HG02884 (cell line): ENCODE measurements around the gene BATF.

ENCODE experiments used
- ATAC-seq: cut with Tn5 transposase; IDR thresholded peaks from one replicate; pipeline ENCODE4 v1.9.1; 2021; ENCODE audit warnings: mild to moderate bottlenecking, moderate library complexity; ENCODE audit not compliant: unreplicated experiment

BATF gene

DNA sequence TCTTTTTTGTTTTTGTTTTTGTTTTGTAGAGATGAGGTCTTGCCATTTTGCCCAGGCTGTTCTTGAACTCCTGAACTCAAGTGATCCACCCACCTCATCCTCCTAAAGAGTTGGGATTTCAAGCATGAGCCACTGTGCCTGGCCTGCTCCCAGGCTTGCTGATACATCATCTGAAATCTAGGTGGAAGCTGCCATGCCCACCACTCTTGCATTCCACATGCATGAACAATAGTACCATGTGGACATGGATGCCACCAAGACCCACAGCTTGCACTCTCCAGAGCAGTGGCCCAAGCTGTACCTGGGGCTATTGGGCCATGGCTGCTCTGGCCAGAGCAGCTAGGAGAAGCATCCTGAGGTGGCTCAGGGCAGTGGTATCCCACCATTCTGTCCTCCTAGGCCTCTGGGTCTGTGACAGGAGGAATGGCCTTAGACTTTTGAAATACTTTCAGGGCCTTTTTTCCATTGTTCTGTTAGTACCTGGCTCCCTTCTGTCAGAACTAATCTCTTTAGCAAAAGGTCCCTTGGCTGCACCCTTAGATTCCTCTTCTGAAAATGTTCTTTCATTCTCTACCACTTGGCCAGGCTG is 69.8 kb downstream of the BATF start:
- ATAC-seq, result no peak

DNA sequence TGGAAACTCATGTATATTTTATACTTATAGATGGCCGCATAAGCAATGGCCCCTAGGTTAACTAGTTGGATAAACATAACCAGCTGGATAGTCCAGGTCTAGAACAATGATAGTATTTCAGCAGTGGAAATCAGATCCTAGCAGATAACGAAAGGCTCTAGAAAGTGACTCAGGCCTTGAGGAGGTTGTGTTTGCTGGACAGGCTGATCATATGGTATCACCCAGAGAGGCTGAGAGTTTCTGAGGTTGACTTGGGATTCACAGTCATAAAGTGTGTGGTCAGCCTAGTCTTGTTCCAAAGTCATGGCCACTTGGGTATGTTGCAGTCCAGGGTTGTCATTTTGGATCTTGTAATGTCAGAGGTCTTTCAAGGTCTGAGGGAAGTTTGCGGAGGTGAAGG is 73.0 kb downstream of the BATF start:
- no peak for ATAC-seq
